Measurements from ENCODE around the gene TMSB10. TPM values are rescaled to one million over a fixed set of nuclear protein-coding genes. Genes with fewer than 3 reads are reported as not detected.

TMSB10 gene
- total RNA-seq, 1 donor: 3,633 TPM

- H3K79me2 ChIP-seq (ENCODE audit: insufficient read depth, low read length): no peaks in the 10 kb centered on the region
- no peaks in the 10 kb centered on the region for H3K36me3 ChIP-seq (ENCODE audit: insufficient read depth, low read length)
- H3K4me2 ChIP-seq (ENCODE audit: insufficient read depth, low read length): peak overlapping the region; percentile 69
- peaks cover 6% of the 10 kb centered on the region for H3K4me1 ChIP-seq (ENCODE audit: insufficient read depth, low read length)
- no peak overlapping the region for H3K4me3 ChIP-seq (ENCODE audit: insufficient read depth, low read length)
- no peaks in the 10 kb centered on the region for H3K9me3 ChIP-seq (ENCODE audit: low read depth, low read length)
- peak; percentile 84 for DNase-seq (ENCODE audit: insufficient read length, low spot score, missing footprints)
- no peaks in the 10 kb centered on the region for H4K20me1 ChIP-seq (ENCODE audit: insufficient read depth, low read length)
- H3K27me3 ChIP-seq (ENCODE audit: insufficient read depth, low read length): no peaks in the 10 kb centered on the region
- peak overlapping the region; percentile 93 for H2AFZ ChIP-seq (ENCODE audit: low read length)
- TF ChIP-seq CTCF (IDR thresholded peaks at IDR 0.05; ENCODE audit: extremely low read depth, low read depth, low read length): no peak
- H3K27ac ChIP-seq (ENCODE audit: low read depth, low read length): peak overlapping the region; percentile 74
Measured at GRCh38 chr2:84946204-84947009, 41.0 kb downstream of the TMSB10 start.

GRCh38 chr2:84947010-84947593, 41.6 kb downstream of the TMSB10 start:
- Histone ChIP-seq H2AFZ (ENCODE audit: low read length) (no peak overlapping the region), H3K27ac (ENCODE audit: low read depth, low read length) (no peak overlapping the region), H4K20me1 (ENCODE audit: insufficient read depth, low read length) (no peaks in the 10 kb centered on the region)

GRCh38 chr2:84953535-84953934, 48.1 kb downstream of the TMSB10 start:
- H3K4me3 ChIP-seq (ENCODE audit: insufficient read depth, low read length): no peak overlapping the region
- no peak overlapping the region for H3K27ac ChIP-seq (ENCODE audit: low read depth, low read length)
- no peak overlapping the region for H2AFZ ChIP-seq (ENCODE audit: low read length)
- peaks cover 10% of the 10 kb centered on the region for H3K4me1 ChIP-seq (ENCODE audit: insufficient read depth, low read length)
- no peaks in the 10 kb centered on the region for H3K79me2 ChIP-seq (ENCODE audit: insufficient read depth, low read length)
- H4K20me1 ChIP-seq (ENCODE audit: insufficient read depth, low read length): no peaks in the 10 kb centered on the region
- H3K36me3 ChIP-seq (ENCODE audit: insufficient read depth, low read length): no peaks in the 10 kb centered on the region
- H3K27me3 ChIP-seq (ENCODE audit: insufficient read depth, low read length): no peaks in the 10 kb centered on the region
- no peak for DNase-seq (ENCODE audit: insufficient read length, low spot score, missing footprints)
- H3K9me3 ChIP-seq (ENCODE audit: low read depth, low read length): no peaks in the 10 kb centered on the region
- no peak overlapping the region for H3K4me2 ChIP-seq (ENCODE audit: insufficient read depth, low read length)
- TF ChIP-seq CTCF (IDR thresholded peaks at IDR 0.05; ENCODE audit: extremely low read depth, low read depth, low read length): no peak

More at GRCh38 chr2:84947010-84947593, 41.6 kb downstream of the TMSB10 start:
- Histone ChIP-seq H3K4me2 (ENCODE audit: insufficient read depth, low read length) (no peak overlapping the region), H3K27me3 (ENCODE audit: insufficient read depth, low read length) (no peaks in the 10 kb centered on the region), H3K4me3 (ENCODE audit: insufficient read depth, low read length) (no peak overlapping the region), H3K4me1 (ENCODE audit: insufficient read depth, low read length) (peaks cover 6% of the 10 kb centered on the region), H3K36me3 (ENCODE audit: insufficient read depth, low read length) (no peaks in the 10 kb centered on the region), H3K9me3 (ENCODE audit: low read depth, low read length) (no peaks in the 10 kb centered on the region), H3K79me2 (ENCODE audit: insufficient read depth, low read length) (no peaks in the 10 kb centered on the region)
- no peak for TF ChIP-seq CTCF (IDR thresholded peaks at IDR 0.05; ENCODE audit: extremely low read depth, low read depth, low read length)
- no peak for DNase-seq (ENCODE audit: insufficient read length, low spot score, missing footprints)

- H2AFZ ChIP-seq (ENCODE audit: low read length): no peak overlapping the region
- H3K4me3 ChIP-seq (ENCODE audit: insufficient read depth, low read length): no peak overlapping the region
- H3K79me2 ChIP-seq (ENCODE audit: insufficient read depth, low read length): no peaks in the 10 kb centered on the region
- H3K9me3 ChIP-seq (ENCODE audit: low read depth, low read length): no peaks in the 10 kb centered on the region
- H3K36me3 ChIP-seq (ENCODE audit: insufficient read depth, low read length): no peaks in the 10 kb centered on the region
- peaks cover 18% of the 10 kb centered on the region for H3K4me1 ChIP-seq (ENCODE audit: insufficient read depth, low read length)
- no peak for DNase-seq (ENCODE audit: insufficient read length, low spot score, missing footprints)
- no peak overlapping the region for H3K27ac ChIP-seq (ENCODE audit: low read depth, low read length)
- H4K20me1 ChIP-seq (ENCODE audit: insufficient read depth, low read length): no peaks in the 10 kb centered on the region
- no peaks in the 10 kb centered on the region for H3K27me3 ChIP-seq (ENCODE audit: insufficient read depth, low read length)
- TF ChIP-seq CTCF (IDR thresholded peaks at IDR 0.05; ENCODE audit: extremely low read depth, low read depth, low read length): no peak
- no peak overlapping the region for H3K4me2 ChIP-seq (ENCODE audit: insufficient read depth, low read length)
Measured at GRCh38 chr2:84954329-84954728, 48.9 kb downstream of the TMSB10 start.

Data from osteoblast (primary cell).